ENCODE results near the gene SLC25A27. TPM values are rescaled to one million over a fixed set of nuclear protein-coding genes. Genes with fewer than 3 reads are reported as not detected.

The SLC25A27 gene, protein sequence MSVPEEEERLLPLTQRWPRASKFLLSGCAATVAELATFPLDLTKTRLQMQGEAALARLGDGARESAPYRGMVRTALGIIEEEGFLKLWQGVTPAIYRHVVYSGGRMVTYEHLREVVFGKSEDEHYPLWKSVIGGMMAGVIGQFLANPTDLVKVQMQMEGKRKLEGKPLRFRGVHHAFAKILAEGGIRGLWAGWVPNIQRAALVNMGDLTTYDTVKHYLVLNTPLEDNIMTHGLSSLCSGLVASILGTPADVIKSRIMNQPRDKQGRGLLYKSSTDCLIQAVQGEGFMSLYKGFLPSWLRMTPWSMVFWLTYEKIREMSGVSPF
- total RNA-seq (1 to 10 TPM in 3 of 5 experiments, under 1 TPM in 1, not detected in 1; 0.50 to 5.7 (median 2.6) TPM), polyA plus RNA-seq (under 1 TPM in 1 of 2 donors, not detected in 1; 0.48 TPM), total RNA-seq (0.67 reads per million)

DNA sequence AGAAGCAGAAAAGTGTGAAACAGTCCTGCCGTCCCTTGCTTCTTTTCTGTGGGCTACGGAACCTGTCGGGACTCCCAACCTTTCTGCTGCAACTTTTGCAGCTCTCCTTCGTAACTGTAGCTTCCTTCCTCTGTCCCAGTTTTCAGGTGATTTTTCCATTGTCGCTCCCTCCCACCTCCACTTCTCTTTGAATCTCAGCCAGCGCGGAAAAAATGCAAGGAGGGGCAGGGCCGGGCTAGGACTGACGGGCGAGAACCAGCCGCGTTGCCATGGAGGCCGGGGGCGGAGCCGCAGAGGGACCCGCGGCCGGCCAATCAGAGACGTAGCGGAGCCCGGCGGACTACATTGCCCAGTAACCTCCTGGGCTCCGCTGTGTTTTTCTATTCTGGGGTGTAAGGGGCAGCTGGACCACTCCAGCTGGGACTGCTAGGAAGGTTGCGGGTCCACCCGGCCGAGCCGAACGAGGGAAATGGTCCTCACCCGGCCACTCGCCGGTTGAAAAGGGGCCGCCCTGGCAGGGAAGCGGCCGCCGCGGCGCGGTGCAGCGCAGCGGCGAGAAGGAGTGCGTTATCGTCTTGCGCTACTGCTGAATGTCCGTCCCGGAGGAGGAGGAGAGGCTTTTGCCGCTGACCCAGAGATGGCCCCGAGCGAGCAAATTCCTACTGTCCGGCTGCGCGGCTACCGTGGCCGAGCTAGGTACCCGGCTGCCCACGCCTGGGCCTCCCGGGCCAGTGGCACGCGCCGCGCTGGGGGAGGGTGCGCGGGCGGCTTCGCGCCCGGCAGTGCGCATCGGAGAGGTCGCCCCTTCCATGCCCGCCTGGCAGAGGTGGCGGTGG is at the start of gene SLC25A27, which contains the start of gene CYP39A1:
SLC25A27 (plus strand) TSS at position 373 of the 836 bp plus-strand sequence; CDS start at position 591, 218 bp downstream.
CYP39A1 (minus strand) TSS at position 216 of the 836 bp plus-strand sequence. CDS start 236 bp downstream, outside the sequence.
- peaks cover 44 to 64% (median 53%) of the 10 kb centered on the region in 5 donors for H3K27me3 Mint-ChIP-seq
- H3K36me3 Mint-ChIP-seq: no peaks in the 10 kb centered on the region
- Histone ChIP-seq H3K9me3 (ENCODE audit: control insufficient read depth in 2 of 3, low read length in 3 of 3) (no peaks in the 10 kb centered on the region), H3K4me3 (ENCODE audit: low read length) (peak within 1 kb of the TSS; percentile 75), H3K4me1 (ENCODE audit: control insufficient read depth in 2 of 2, insufficient read depth in 2 of 2, low read length in 2 of 2) (peaks cover 4 to 9% of the 10 kb centered on the region in 2 donors), H3K36me3 (ENCODE audit: control insufficient read depth in 2 of 3, insufficient read depth in 3 of 3, low read length in 3 of 3) (no peaks in the 10 kb centered on the region), H3K27me3 (ENCODE audit: control insufficient read depth in 2 of 2, insufficient read depth in 2 of 2, low read length in 2 of 2) (peaks cover 0 to 15% of the 10 kb centered on the region in 2 donors), H3K27ac (ENCODE audit: low read depth, low read length) (no peak within 1 kb of the TSS)
- peaks cover 0 to 5% (median 0%) of the 10 kb centered on the region in 11 donors for H3K9me3 Mint-ChIP-seq
- ChIA-PET CTCF (no interaction called here), POLR2A (no interaction called here)
- H3K4me3 Mint-ChIP-seq: peak within 1 kb of the TSS; percentile 84 to 96 (median 89)
- peaks cover 11 to 17% (median 14%) of the 10 kb centered on the region in 7 donors for H3K4me1 Mint-ChIP-seq
- intact Hi-C loops (cut with micrococcal nuclease): loop anchor here (1.0 to 5.0 kb wide), 3 partner anchors 523 to 654 kb away; partner anchors contain the start of genes ENPP4 (in 1 of the 2) and TNFRSF21 (in 1 of the 2)
- peak within 1 kb of the TSS in 3 of 9 donors; percentile 36 to 79 (median 62) for H3K27ac Mint-ChIP-seq
- ATAC-seq: peak; percentile 99
- DNase-seq: peak; percentile 58 to 84 (median 64)

DNA sequence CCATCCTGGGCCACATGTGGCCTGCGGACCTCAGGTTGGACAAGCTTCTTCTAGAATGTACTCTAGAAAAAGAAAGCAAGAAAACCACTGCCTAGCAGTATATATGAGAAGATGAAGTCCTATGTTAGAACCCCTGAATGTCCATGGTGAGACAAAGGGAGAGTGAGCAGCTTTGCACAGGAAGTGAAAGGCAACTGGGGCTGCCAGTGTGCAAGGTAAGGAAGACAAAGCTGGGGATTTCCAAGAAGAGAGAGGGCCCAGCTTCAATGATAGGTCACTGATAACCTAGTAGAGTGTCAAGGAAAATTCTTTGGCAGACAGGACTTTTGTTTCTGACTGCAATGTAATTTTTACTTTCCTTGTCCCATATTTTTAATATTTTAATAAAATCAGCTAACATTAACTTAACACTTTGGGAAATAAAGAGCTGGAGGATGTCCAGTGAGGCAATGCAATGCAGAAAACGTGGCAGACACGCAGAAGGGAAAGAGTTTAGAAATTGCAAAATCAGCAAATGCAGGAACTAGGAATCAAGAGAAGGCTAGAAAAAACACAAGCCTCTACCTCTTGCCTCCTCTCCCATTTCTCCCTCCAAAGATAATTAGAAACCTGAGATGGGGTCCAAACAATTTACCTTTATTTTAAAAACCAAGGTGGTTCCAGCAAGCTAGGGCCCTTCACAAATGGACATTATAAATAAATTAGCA is 47.5 kb upstream of the SLC25A27 start:
- no peak for ATAC-seq
- DNase-seq: no peak
- Mint-ChIP-seq H3K36me3 (peaks cover 0 to 4% (median 0%) of the 10 kb centered on the region in 5 donors), H3K27me3 (peaks cover 0 to 36% (median 16%) of the 10 kb centered on the region in 5 donors), H3K4me3 (no peak overlapping the region), H3K9me3 (peaks cover 0 to 1% (median 0%) of the 10 kb centered on the region in 11 donors), H3K27ac (no peak overlapping the region), H3K4me1 (peaks cover 0 to 3% (median 0%) of the 10 kb centered on the region in 7 donors)
- no peak overlapping the region for H3K27ac ChIP-seq (ENCODE audit: low read depth, low read length)
- CTCF ChIA-PET: interaction anchor here (0.6 kb wide), 1 partner anchor 73 kb away, joined by 3 read pairs; no protein-coding TSS in a partner anchor
- intact Hi-C loops (cut with micrococcal nuclease): no loop called here
- no peaks in the 10 kb centered on the region for H3K9me3 ChIP-seq (ENCODE audit: control insufficient read depth in 2 of 3, low read length in 3 of 3)
- no peaks in the 10 kb centered on the region for H3K36me3 ChIP-seq (ENCODE audit: control insufficient read depth in 2 of 3, insufficient read depth in 3 of 3, low read length in 3 of 3)
- H3K27me3 ChIP-seq (ENCODE audit: control insufficient read depth in 2 of 2, insufficient read depth in 2 of 2, low read length in 2 of 2): no peaks in the 10 kb centered on the region
- H3K4me3 ChIP-seq (ENCODE audit: low read length): no peak overlapping the region
- POLR2A ChIA-PET: no interaction called here
- H3K4me1 ChIP-seq (ENCODE audit: control insufficient read depth in 2 of 2, insufficient read depth in 2 of 2, low read length in 2 of 2): no peaks in the 10 kb centered on the region

DNA sequence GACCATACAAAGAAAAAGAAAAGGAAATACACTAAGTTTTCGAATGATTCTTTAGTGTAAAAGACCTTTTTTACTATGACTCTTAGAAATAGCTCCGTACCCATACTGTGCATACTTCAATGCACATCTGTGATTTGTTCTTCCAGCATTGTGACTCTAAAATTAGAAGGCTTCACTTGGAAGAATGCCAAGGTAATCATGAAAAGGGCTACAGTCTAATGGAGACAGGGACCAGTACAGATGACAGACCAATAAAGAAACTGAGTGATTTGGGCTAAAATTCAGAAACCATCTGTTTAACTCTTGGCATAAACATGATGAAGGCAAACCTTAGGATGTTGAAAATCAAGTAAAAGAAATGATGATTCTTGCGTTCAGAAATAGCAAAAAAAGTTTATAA is 46.4 kb upstream of the SLC25A27 start:
- no peak overlapping the region for H3K27ac Mint-ChIP-seq
- peaks cover 0 to 3% (median 0%) of the 10 kb centered on the region in 7 donors for H3K4me1 Mint-ChIP-seq
- POLR2A ChIA-PET: no interaction called here
- H3K4me3 Mint-ChIP-seq: no peak overlapping the region
- peaks cover 0 to 30% (median 17%) of the 10 kb centered on the region in 5 donors for H3K27me3 Mint-ChIP-seq
- Histone ChIP-seq H3K27me3 (ENCODE audit: control insufficient read depth in 2 of 2, insufficient read depth in 2 of 2, low read length in 2 of 2) (no peaks in the 10 kb centered on the region), H3K9me3 (ENCODE audit: control insufficient read depth in 2 of 3, low read length in 3 of 3) (no peaks in the 10 kb centered on the region), H3K4me3 (ENCODE audit: low read length) (no peak overlapping the region), H3K27ac (ENCODE audit: low read depth, low read length) (no peak overlapping the region), H3K4me1 (ENCODE audit: control insufficient read depth in 2 of 2, insufficient read depth in 2 of 2, low read length in 2 of 2) (no peaks in the 10 kb centered on the region), H3K36me3 (ENCODE audit: control insufficient read depth in 2 of 3, insufficient read depth in 3 of 3, low read length in 3 of 3) (no peaks in the 10 kb centered on the region)
- H3K36me3 Mint-ChIP-seq: peaks cover 0 to 4% (median 0%) of the 10 kb centered on the region in 5 donors
- intact Hi-C loops (cut with micrococcal nuclease): no loop called here
- ATAC-seq (no peak), DNase-seq (no peak)
- H3K9me3 Mint-ChIP-seq: no peaks in the 10 kb centered on the region
- CTCF ChIA-PET: no interaction called here

DNA sequence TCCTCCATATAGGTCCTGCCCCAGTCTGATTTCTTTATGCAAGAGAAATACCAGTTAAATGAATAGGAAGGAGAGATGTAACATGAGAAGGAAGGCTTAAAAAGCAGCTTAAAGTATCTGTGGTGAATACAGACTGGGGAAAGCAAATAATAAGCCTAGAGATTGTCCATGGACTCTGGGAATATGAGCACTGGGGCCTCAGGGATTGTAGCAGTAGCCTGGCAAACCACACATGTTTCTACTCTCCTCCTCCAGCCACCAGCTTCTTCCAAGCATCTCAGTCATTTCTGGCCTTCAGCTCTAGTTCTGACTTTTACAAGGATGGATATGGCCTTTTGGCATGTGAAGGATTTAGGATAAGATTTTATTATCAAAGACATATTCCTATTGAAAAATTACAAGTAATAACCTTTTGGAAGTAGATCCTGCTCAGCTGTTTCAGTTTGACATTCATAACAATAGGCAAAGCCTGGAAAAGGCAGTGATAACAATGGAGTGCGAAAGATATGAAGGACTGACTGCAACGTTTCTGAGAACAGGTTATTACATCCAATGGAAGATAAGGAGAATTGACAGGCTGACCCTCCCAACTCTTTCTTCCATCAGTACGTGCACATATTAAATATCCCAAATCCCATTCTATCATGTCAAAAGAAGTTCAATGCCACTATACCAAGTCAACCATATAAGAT is 41.8 kb upstream of the SLC25A27 start:
- ATAC-seq: no peak
- H3K27me3 ChIP-seq (ENCODE audit: control insufficient read depth in 2 of 2, insufficient read depth in 2 of 2, low read length in 2 of 2): peaks cover 0 to 4% of the 10 kb centered on the region in 2 donors
- H3K9me3 Mint-ChIP-seq: no peaks in the 10 kb centered on the region
- H3K27ac ChIP-seq (ENCODE audit: low read depth, low read length): no peak overlapping the region
- H3K9me3 ChIP-seq (ENCODE audit: control insufficient read depth in 2 of 3, low read length in 3 of 3): no peaks in the 10 kb centered on the region
- intact Hi-C loops (cut with micrococcal nuclease): no loop called here
- no peak overlapping the region for H3K4me3 Mint-ChIP-seq
- no peaks in the 10 kb centered on the region for H3K36me3 Mint-ChIP-seq
- peaks cover 0 to 35% (median 32%) of the 10 kb centered on the region in 5 donors for H3K27me3 Mint-ChIP-seq
- POLR2A ChIA-PET: no interaction called here
- DNase-seq: no peak
- H3K27ac Mint-ChIP-seq: no peak overlapping the region
- H3K4me3 ChIP-seq (ENCODE audit: low read length): no peak overlapping the region
- H3K4me1 Mint-ChIP-seq: no peaks in the 10 kb centered on the region
- no peaks in the 10 kb centered on the region for H3K4me1 ChIP-seq (ENCODE audit: control insufficient read depth in 2 of 2, insufficient read depth in 2 of 2, low read length in 2 of 2)
- CTCF ChIA-PET: no interaction called here
- H3K36me3 ChIP-seq (ENCODE audit: control insufficient read depth in 2 of 3, insufficient read depth in 3 of 3, low read length in 3 of 3): no peaks in the 10 kb centered on the region

DNA sequence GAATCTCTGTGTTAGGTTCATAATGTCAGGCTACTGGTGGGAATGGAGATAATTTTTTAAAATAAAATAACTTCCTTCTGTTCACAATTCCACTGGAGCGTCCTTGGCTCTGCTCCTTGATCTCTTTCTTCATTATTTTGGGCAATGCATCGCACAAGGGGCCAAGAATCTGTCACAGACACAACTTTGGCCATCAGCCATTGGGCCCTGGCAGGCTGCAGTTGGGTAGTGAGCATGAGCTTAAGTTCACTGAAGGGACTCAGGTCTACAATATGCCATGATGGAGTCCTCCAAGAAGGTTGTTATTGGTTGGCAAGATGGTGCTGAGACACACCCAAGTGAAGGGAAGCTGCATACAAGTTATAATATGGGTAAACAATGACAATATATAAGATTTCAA is 40.1 kb upstream of the SLC25A27 start:
- H3K9me3 Mint-ChIP-seq: peaks cover 0 to 1% (median 0%) of the 10 kb centered on the region in 11 donors
- Histone ChIP-seq H3K36me3 (ENCODE audit: control insufficient read depth in 2 of 3, insufficient read depth in 3 of 3, low read length in 3 of 3) (no peaks in the 10 kb centered on the region), H3K9me3 (ENCODE audit: control insufficient read depth in 2 of 3, low read length in 3 of 3) (no peaks in the 10 kb centered on the region), H3K27me3 (ENCODE audit: control insufficient read depth in 2 of 2, insufficient read depth in 2 of 2, low read length in 2 of 2) (peaks cover 0 to 4% of the 10 kb centered on the region in 2 donors), H3K27ac (ENCODE audit: low read depth, low read length) (no peak overlapping the region), H3K4me1 (ENCODE audit: control insufficient read depth in 2 of 2, insufficient read depth in 2 of 2, low read length in 2 of 2) (no peaks in the 10 kb centered on the region), H3K4me3 (ENCODE audit: low read length) (no peak overlapping the region)
- DNase-seq: no peak
- intact Hi-C loops (cut with micrococcal nuclease): no loop called here
- no peaks in the 10 kb centered on the region for H3K36me3 Mint-ChIP-seq
- H3K27ac Mint-ChIP-seq: no peak overlapping the region
- ChIA-PET CTCF (no interaction called here), POLR2A (no interaction called here)
- H3K4me1 Mint-ChIP-seq: peaks cover 0 to 2% (median 0%) of the 10 kb centered on the region in 7 donors
- no peak overlapping the region for H3K4me3 Mint-ChIP-seq
- ATAC-seq: no peak
- H3K27me3 Mint-ChIP-seq: peaks cover 6 to 44% (median 32%) of the 10 kb centered on the region in 5 donors

DNA sequence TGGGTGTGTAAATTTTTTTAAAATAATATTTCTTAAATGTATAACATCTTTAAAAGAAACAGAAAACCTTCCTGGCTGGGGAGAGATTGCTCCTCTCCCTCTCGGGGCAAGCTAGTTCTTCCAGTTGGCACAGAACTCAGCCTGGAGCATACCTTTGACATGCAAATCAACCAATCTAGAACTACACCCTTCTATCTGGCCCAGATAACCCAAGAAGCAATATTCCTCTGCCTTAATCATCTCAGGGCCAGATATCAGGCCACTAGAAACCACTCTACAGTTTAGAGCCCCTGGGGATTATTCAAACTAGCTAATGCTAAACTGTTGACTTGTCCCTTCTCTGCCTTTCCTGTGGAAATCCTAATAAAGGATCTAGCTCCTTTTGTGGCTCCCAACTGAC is 34.0 kb upstream of the SLC25A27 start:
- Histone ChIP-seq H3K4me3 (ENCODE audit: low read length) (no peak overlapping the region), H3K36me3 (ENCODE audit: control insufficient read depth in 2 of 3, insufficient read depth in 3 of 3, low read length in 3 of 3) (no peaks in the 10 kb centered on the region), H3K27ac (ENCODE audit: low read depth, low read length) (no peak overlapping the region), H3K27me3 (ENCODE audit: control insufficient read depth in 2 of 2, insufficient read depth in 2 of 2, low read length in 2 of 2) (no peaks in the 10 kb centered on the region), H3K9me3 (ENCODE audit: control insufficient read depth in 2 of 3, low read length in 3 of 3) (no peaks in the 10 kb centered on the region), H3K4me1 (ENCODE audit: control insufficient read depth in 2 of 2, insufficient read depth in 2 of 2, low read length in 2 of 2) (no peaks in the 10 kb centered on the region)
- peaks cover 11 to 45% (median 41%) of the 10 kb centered on the region in 5 donors for H3K27me3 Mint-ChIP-seq
- intact Hi-C loops (cut with micrococcal nuclease): no loop called here
- H3K9me3 Mint-ChIP-seq: peaks cover 0 to 5% (median 0%) of the 10 kb centered on the region in 11 donors
- peaks cover 0 to 4% (median 0%) of the 10 kb centered on the region in 5 donors for H3K36me3 Mint-ChIP-seq
- peaks cover 0 to 2% (median 0%) of the 10 kb centered on the region in 7 donors for H3K4me1 Mint-ChIP-seq
- ChIA-PET POLR2A (no interaction called here), CTCF (no interaction called here)
- no peak overlapping the region for H3K27ac Mint-ChIP-seq
- DNase-seq (no peak), ATAC-seq (no peak)
- H3K4me3 Mint-ChIP-seq: no peak overlapping the region
